Transverse colon (tissue), 3 donors: ENCODE results near the gene MSH3.

Source experiments
- CTCF ChIP-seq, 5 experiments: fragments of 200-600 bp in 3 of 5; fragments of 450-650 bp in 2 of 5; sonication (generic) in 3 of 5; IDR thresholded peaks; 1 replicate in 2 of 5; 2 replicates in 3 of 5; pipeline ENCODE4 v1.5.1; 2016 to 2017; ENCODE audit warnings: antibody characterized with exemption in 5 of 5, inconsistent platforms in 3 of 5, mild to moderate bottlenecking in 2 of 5, moderate library complexity in 1 of 5
- EP300 ChIP-seq: sonication (generic); formaldehyde crosslinking; IDR thresholded peaks from one replicate; pipeline ENCODE4 v1.6.1; 2017; ENCODE audit warnings: antibody characterized with exemption, low read depth
- POLR2A ChIP-seq: fragments of 450-650 bp; IDR thresholded peaks from one replicate; pipeline ENCODE4 v1.6.1; 2016; ENCODE audit warnings: antibody characterized with exemption, mild to moderate bottlenecking, moderate library complexity

DNA sequence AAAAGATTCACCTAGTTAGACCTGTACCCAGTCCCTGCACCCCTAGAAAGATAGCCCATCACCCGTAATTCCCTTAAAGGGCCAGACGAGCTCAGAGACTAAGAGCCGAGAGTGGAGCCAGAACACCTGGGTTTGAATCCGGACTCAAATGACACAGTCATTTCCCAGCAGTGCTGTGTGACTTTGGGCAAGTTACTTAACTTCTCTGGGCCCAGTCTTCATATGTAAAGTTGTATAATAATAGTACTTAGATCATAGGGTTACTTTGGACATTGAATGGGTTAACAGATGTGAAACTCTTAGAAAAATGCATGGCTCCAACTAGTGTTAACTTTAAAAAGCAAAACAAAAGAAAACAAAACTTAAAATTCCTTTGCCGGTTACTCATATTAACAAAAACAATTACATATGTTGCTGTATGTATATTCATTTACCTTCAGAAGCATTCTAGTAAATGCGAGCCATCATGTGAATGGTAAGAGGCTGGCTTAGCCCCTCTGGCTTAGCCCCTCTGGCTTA is 265.3 kb downstream of the MSH3 start:
- TF ChIP-seq POLR2A (no peak), CTCF (IDR thresholded peaks at IDR 0.05) (no peak), EP300 (no peak)
